ENCODE data around the gene DENND1A.

DNA sequence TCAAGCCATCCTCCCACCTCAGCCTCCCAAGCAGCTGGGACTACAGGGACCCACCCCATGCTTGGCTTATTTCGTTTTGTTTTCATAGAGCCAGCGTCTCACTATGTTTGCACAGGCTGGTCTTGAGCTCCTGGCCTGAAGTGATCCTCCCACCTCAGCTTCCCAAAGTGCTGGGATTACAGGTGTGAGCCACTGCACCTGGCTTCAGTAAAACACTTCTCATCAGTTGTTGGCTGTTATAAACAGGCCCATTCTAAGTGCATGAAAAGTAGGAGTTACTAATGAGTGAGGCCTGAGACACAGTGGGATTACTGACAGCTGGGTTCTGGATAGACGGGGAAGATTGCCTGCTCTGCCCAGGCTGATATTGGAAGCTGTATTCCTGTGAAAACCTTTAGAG lies 570.4 kb downstream of the DENND1A start:
- TF ChIP-seq YY1 (IDR thresholded peaks at IDR 0.05) (no peak), RXRA (IDR thresholded peaks at IDR 0.05) (no peak), CTCF (IDR thresholded peaks at IDR 0.05; ENCODE audit: low read depth, low read length, missing input control) (no peak), SP1 (IDR thresholded peaks at IDR 0.05) (no peak)
- TF ChIP-seq, protein P1, sequence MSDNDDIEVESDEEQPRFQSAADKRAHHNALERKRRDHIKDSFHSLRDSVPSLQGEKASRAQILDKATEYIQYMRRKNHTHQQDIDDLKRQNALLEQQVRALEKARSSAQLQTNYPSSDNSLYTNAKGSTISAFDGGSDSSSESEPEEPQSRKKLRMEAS (IDR thresholded peaks at IDR 0.05) = no peak
- TF ChIP-seq, protein P2, sequence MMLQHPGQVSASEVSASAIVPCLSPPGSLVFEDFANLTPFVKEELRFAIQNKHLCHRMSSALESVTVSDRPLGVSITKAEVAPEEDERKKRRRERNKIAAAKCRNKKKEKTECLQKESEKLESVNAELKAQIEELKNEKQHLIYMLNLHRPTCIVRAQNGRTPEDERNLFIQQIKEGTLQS (IDR thresholded peaks at IDR 0.05) = no peak
